HL-60 (cell line): ENCODE data around the gene SNRPB.
"Not testable (repeated sequence)": the region's sequence is repeated elsewhere in the genome, so short reads cannot be mapped to it uniquely, and the experiment has no call there.

Experiments
- DNase-seq, 2 experiments: peaks; one replicate each; pipeline ENCODE4 v3.0.0-alpha.2; 2010 to 2020; ENCODE audit warnings: low read depth in 1 of 2, low spot score in 1 of 2
- H3K27ac ChIP-seq: fragments of 250-450 bp; sonication (Bioruptor Pico); replicated peaks from 2 replicates; pipeline ENCODE4 v1.5.1; 2020; ENCODE audit warnings: mild to moderate bottlenecking, moderate library complexity
- H3K27me3 ChIP-seq: fragments of 250-450 bp; sonication (Bioruptor Pico); 2 replicates; pipeline ENCODE4 v1.5.1; 2021; ENCODE audit warnings: mild to moderate bottlenecking, moderate library complexity; ENCODE audit not compliant: insufficient read depth, poor library complexity, severe bottlenecking
- H3K4me3 ChIP-seq: replicated peaks from 2 replicates; pipeline ENCODE4 v1.5.1; 2011; ENCODE audit warnings: mild to moderate bottlenecking, control low read depth, low read length; ENCODE audit not compliant: insufficient read depth
- GABPA ChIP-seq: IDR thresholded peaks from 2 replicates; pipeline ENCODE4 v1.6.1; 2012; ENCODE audit warnings: low read depth
- POLR2AphosphoS5 ChIP-seq: IDR thresholded peaks from 2 replicates; pipeline ENCODE4 v1.6.1; 2012; ENCODE audit warnings: low read depth
- SPI1 ChIP-seq: IDR thresholded peaks from 2 replicates; pipeline ENCODE4 v1.6.1; 2012; ENCODE audit warnings: low read depth, mild to moderate bottlenecking, borderline replicate concordance
- TF ChIP-seq, protein P1 (sequence below): IDR thresholded peaks from 2 replicates; pipeline ENCODE4 v1.6.1; 2012; ENCODE audit warnings: low read depth; ENCODE audit not compliant: insufficient replicate concordance
- TF ChIP-seq, protein P2 (sequence below): IDR thresholded peaks from one replicate; pipeline ENCODE4 v1.5.1; 2011; ENCODE audit warnings: low read length, control low read depth, inconsistent platforms; ENCODE audit not compliant: insufficient read depth

The SNRPB gene

DNA sequence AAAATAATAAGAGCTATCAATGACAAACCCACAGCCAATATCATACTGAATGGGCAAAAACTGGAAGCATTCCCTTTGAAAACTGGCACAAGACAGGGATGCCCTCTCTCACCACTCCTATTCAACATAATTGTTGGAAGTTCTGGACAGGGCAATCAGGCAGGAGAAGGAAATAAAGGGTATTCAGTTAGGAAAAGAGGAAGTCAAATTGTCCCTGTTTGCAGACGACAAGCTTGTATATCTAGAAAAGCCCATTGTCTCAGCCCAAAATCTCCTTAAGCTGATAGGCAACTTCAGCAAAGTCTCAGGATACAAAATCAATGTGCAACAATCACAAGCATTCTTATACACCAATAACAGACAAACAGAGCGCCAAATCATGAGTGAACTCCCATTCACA, 34.2 kb upstream of the SNRPB start:
- TF ChIP-seq SPI1 = peak; percentile 74; the same call in 1 of the 2 replicates
- H3K4me3 ChIP-seq, H3K27me3 ChIP-seq, DNase-seq, H3K27ac ChIP-seq: not testable (repeated sequence)

DNA sequence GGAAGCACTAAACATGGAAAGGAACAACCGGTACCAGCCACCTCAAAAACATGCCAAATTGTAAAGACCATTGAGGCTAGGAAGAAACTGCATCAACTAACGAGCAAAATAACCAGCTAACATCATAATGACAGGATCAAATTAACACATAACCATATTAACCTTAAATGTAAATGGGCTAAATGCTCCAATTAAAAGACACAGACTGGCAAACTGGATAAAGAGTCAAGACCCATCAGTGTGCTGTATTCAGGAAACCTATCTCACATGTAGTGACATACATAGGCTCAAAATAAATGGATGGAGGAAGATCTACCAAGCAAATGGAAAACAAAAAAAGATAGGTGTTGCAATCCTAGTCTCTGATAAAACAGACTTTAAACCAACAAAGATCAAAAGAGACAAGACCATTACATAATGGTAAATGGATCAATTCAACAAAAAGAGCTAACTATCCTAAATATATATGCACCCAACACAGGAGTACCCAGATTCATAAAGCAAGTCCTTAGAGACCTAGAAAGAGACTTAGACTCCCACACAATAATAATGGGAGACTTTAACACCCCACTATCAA, 32.3 kb upstream of the SNRPB start:
- not testable (repeated sequence) for H3K27me3 ChIP-seq, H3K4me3 ChIP-seq, H3K27ac ChIP-seq, DNase-seq

GRCh38 chr20:2485661-2486060, 15.1 kb upstream of the SNRPB start:
- Histone ChIP-seq H3K27ac (no peak overlapping the region), H3K4me3 (no peak overlapping the region), H3K27me3 (no peaks in the 10 kb centered on the region)
- no peak for TF ChIP-seq POLR2AphosphoS5
- TF ChIP-seq, protein P1, sequence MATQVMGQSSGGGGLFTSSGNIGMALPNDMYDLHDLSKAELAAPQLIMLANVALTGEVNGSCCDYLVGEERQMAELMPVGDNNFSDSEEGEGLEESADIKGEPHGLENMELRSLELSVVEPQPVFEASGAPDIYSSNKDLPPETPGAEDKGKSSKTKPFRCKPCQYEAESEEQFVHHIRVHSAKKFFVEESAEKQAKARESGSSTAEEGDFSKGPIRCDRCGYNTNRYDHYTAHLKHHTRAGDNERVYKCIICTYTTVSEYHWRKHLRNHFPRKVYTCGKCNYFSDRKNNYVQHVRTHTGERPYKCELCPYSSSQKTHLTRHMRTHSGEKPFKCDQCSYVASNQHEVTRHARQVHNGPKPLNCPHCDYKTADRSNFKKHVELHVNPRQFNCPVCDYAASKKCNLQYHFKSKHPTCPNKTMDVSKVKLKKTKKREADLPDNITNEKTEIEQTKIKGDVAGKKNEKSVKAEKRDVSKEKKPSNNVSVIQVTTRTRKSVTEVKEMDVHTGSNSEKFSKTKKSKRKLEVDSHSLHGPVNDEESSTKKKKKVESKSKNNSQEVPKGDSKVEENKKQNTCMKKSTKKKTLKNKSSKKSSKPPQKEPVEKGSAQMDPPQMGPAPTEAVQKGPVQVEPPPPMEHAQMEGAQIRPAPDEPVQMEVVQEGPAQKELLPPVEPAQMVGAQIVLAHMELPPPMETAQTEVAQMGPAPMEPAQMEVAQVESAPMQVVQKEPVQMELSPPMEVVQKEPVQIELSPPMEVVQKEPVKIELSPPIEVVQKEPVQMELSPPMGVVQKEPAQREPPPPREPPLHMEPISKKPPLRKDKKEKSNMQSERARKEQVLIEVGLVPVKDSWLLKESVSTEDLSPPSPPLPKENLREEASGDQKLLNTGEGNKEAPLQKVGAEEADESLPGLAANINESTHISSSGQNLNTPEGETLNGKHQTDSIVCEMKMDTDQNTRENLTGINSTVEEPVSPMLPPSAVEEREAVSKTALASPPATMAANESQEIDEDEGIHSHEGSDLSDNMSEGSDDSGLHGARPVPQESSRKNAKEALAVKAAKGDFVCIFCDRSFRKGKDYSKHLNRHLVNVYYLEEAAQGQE = no peak
- TF ChIP-seq SPI1 = no peak
- TF ChIP-seq, protein P2, sequence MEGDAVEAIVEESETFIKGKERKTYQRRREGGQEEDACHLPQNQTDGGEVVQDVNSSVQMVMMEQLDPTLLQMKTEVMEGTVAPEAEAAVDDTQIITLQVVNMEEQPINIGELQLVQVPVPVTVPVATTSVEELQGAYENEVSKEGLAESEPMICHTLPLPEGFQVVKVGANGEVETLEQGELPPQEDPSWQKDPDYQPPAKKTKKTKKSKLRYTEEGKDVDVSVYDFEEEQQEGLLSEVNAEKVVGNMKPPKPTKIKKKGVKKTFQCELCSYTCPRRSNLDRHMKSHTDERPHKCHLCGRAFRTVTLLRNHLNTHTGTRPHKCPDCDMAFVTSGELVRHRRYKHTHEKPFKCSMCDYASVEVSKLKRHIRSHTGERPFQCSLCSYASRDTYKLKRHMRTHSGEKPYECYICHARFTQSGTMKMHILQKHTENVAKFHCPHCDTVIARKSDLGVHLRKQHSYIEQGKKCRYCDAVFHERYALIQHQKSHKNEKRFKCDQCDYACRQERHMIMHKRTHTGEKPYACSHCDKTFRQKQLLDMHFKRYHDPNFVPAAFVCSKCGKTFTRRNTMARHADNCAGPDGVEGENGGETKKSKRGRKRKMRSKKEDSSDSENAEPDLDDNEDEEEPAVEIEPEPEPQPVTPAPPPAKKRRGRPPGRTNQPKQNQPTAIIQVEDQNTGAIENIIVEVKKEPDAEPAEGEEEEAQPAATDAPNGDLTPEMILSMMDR = no peak
- no peak for DNase-seq

DNA sequence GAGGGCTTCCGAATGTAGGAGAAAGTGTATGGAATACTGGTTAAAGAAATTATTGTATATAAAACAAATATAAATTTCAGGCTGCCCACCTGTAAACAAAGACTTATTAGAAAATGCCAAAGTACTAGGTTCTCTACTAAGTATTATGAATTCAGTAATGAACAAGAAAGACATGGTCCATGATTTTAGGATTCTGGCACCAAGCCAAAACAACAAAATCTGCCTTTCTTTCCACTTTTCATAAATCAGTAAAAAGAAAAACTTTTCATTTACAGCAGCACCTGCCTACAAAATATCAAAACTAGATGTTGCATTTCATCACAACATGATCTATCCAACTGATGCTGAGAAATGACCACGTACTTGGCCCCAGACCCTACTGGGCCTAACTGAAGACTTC, 14.5 kb upstream of the SNRPB start:
- no peak overlapping the region for H3K4me3 ChIP-seq
- DNase-seq = no peak
- TF ChIP-seq POLR2AphosphoS5 (no peak), SPI1 (no peak), GABPA (no peak)
- TF ChIP-seq, protein P2 = no peak
- TF ChIP-seq, protein P1 = no peak
- no peak overlapping the region for H3K27ac ChIP-seq
- H3K27me3 ChIP-seq = no peaks in the 10 kb centered on the region

DNA sequence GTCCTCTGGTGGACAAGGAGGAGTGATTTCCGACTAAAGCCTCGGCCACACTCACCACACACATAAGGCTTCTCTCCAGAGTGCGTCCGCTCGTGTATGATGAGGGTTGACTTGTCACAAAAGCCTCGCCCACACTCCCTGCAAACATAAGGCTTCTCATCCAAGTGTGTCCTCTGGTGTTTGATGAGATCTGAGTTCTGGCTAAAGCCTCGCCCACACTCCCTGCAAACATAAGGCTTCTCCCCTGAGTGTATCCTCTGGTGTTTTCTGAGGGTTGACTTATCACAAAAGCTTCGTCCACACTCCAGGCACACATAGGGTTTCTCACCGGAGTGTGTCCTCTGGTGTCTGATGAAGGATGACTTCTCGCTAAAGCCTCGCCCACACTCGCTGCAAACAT, 12.9 kb upstream of the SNRPB start:
- Histone ChIP-seq H3K27ac (no peak overlapping the region), H3K27me3 (no peaks in the 10 kb centered on the region), H3K4me3 (no peak overlapping the region)
- DNase-seq = no peak
- TF ChIP-seq, protein P2 = no peak
- TF ChIP-seq, protein P1 = no peak
- TF ChIP-seq GABPA (no peak), SPI1 (no peak), POLR2AphosphoS5 (no peak)
